Epithelial cell of proximal tubule (primary cell): ENCODE measurements around the gene GMNN. TPM values are rescaled to one million over a fixed set of nuclear protein-coding genes. Genes with fewer than 3 reads are reported as not detected.

Source experiments
- DNase-seq: peaks from one replicate; pipeline ENCODE4 v3.0.0-alpha.2; 2011; ENCODE audit warnings: low read depth
- H3K4me3 ChIP-seq: 2 replicates; pipeline ENCODE4 v1.5.1; 2011; ENCODE audit warnings: low read depth, mild to moderate bottlenecking, low read length
- total RNA-seq: library from RNA; depleted of rRNA; stranded (reverse); fragments of >200 nt; gene quantifications from 2 replicates; pipeline ENCODE4 v1.2.3, GENCODE V29; 2015
- TF ChIP-seq, protein P1 (sequence below): conservative IDR thresholded peaks from 2 replicates; pipeline ENCODE4 v1.5.1; 2012; ENCODE audit warnings: low read depth, mild to moderate bottlenecking, low read length

The GMNN gene
- total RNA-seq, 1 donor from 2014 or later: 65.3 TPM

DNA sequence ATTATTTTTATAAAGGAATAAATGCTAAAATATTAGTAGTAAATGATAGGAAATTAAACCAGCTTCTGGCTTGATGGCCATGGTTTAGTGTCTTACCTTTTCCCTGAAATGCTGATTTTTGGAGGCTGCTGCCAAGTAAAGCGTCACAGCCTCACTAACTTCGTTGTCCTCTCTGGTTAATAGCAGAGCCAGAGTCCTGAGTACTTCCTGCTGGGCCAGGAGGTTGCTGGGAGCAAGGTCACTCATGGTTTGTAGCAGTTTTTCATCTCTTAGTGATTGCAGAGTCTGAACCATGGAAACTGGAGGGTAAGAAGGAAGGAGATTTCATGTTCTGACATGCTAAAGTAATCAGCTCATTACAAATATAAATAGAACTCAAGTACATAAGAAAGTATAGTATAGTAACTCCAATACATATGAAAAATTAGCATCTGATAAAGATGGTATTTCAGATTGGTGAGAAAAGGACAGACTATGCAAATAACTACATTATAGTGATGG lies 50.4 kb downstream of the GMNN start:
- TF ChIP-seq, protein P1, sequence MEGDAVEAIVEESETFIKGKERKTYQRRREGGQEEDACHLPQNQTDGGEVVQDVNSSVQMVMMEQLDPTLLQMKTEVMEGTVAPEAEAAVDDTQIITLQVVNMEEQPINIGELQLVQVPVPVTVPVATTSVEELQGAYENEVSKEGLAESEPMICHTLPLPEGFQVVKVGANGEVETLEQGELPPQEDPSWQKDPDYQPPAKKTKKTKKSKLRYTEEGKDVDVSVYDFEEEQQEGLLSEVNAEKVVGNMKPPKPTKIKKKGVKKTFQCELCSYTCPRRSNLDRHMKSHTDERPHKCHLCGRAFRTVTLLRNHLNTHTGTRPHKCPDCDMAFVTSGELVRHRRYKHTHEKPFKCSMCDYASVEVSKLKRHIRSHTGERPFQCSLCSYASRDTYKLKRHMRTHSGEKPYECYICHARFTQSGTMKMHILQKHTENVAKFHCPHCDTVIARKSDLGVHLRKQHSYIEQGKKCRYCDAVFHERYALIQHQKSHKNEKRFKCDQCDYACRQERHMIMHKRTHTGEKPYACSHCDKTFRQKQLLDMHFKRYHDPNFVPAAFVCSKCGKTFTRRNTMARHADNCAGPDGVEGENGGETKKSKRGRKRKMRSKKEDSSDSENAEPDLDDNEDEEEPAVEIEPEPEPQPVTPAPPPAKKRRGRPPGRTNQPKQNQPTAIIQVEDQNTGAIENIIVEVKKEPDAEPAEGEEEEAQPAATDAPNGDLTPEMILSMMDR: no peak
- DNase-seq: no peak
- no peak overlapping the region for H3K4me3 ChIP-seq

DNA sequence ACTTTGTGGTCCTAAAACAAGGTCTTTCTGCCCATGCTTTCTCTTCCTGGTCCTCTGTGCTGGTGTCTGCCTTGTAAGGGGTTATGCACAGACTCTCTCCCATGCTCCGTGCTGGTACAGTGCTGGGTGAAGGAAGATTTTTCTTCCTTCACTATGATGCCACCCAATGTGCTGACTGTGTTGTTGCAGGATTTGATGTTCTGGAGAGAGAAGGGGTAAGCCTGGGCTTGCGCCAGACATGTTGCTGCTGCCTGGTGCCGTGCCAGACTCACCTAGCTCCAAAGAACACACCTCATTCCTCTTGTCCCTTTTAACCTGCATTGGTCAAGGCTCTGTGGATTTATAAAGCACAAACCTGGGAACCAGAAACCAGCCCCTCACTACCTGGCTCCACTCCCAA lies 52.4 kb downstream of the GMNN start:
- DNase-seq: no peak
- H3K4me3 ChIP-seq: no peak overlapping the region
- TF ChIP-seq, protein P1: no peak

DNA sequence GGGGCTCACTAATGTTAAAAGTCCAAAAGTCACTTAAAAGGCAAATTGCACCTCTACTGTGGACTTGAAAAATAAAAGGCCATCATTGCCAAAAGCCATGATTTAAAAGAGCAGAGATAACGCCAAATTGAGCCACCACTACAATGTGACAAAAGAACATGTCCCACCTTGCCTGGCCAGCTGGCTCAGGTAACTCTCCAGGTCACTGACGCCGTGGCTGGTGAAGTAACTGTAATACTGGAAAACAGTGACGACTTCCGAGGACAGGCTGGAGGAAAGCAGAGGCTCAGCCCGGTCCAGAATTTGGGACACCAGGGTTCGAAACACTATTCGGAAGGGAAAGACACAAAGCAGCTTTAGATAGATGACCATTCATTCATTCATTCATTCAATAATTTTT lies 53.2 kb downstream of the GMNN start:
- H3K4me3 ChIP-seq: no peak overlapping the region
- TF ChIP-seq, protein P1: no peak

DNA sequence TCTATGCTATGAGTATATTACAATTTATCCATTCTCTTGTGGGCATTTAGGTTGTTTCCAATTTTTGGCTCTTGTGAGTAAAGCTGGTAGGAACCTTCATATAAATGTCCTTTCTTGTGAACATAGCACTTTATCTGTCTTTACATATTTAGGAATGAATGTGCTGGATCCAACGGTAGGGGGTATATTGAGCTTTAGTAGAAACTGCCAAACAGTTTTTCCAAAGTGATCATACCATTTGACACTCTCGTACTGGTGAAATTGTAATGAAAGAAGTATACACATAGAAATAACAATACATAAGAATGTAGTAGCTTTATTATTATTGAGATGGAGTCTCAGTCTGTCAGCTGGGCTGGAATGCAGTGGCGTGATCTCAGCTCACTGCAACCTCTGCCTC lies 54.9 kb downstream of the GMNN start:
- TF ChIP-seq, protein P1: no peak
- H3K4me3 ChIP-seq: no peak overlapping the region
- no peak for DNase-seq

More for the DNA sequence above, 53.2 kb downstream of the GMNN start:
- no peak for DNase-seq

DNA sequence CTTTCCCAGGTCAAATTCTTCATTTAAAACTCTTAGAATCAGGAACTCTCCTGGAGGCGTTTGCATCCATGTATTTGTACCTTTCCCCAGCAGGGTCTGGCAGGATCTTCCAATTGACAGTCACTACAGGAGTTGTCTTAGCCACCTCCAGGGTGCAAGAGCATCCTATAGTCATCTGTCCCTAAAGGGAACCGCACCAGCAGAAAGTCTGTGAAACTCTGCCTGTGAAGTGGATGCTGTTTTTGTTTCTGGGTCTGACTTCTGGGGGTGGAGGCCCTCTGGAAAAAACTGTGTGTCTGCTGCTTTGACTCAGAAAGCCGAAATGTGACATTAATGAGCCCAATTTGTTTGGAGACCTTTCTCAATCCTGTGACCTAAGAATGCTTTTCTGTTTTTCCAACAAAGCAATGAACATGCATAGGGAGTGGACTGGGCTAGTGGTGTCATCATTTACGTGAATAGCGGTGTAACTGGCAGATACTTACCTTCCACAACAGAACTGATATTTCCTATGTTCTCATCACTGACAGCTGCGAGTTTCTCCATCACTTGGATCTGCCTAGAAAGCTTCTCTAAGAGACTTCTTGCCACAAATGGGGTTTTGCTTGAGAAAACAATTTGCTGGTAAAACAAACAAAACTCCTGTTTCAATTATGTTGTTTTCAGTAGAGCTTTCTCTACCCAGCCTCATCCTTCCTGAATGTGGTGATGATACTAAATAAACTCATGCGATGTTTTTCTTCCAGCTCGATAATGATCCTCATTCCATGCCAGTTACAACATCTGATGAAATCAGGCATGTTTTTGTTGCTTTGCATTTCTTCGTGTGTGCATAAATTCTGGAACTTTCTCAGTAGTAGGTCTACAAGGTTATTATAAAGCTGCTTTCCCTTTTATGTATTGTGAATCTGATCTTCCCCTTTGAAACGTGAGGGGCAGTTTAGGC lies 57.3 kb downstream of the GMNN start:
- no peak for DNase-seq
- no peak overlapping the region for H3K4me3 ChIP-seq
- TF ChIP-seq, protein P1: no peak

DNA sequence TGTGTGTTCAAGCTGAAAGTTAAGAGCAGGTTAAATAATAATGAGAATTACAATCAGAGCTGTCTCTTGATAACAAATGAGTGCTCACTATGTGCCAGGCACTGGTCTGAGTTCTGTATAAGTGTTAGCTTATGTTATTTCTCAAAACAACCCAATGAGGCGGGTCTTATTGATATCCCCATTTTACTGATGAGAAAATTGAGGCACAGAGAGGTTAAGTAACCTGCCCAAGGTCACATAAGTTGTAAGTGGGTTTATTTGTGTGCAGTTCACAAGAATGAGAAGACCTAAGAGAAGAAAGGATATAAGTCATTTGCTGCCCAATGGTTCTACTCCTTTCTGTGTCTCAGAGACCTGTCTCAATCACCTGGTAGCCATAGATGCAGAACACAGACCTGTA lies 58.1 kb downstream of the GMNN start:
- TF ChIP-seq, protein P1: no peak
- DNase-seq: no peak
- H3K4me3 ChIP-seq: no peak overlapping the region
